ENCODE data around the gene POLE2. TPM values are rescaled to one million over a fixed set of nuclear protein-coding genes. Genes with fewer than 3 reads are reported as not detected.
"Not testable (repeated sequence)": the region's sequence is repeated elsewhere in the genome, so short reads cannot be mapped to it uniquely, and the experiment has no call there.

POLE2 gene
- total RNA-seq, 1 donor from 2014 or later: 0.69 TPM

- Histone ChIP-seq H3K27me3 (ENCODE audit: low read depth) (no peaks in the 10 kb centered on the region), H3K4me3 (no peak overlapping the region), H3K27ac (replicated peaks) (no peak overlapping the region), H3K9me3 (replicated peaks) (no peaks in the 10 kb centered on the region), H3K4me1 (no peaks in the 10 kb centered on the region), H3K36me3 (no peaks in the 10 kb centered on the region)
- no peak for DNase-seq
- intact Hi-C loops (cut with micrococcal nuclease): no loop called here
- no peak for TF ChIP-seq CTCF (IDR thresholded peaks at IDR 0.05; ENCODE audit: borderline replicate concordance)
Observed at GRCh38 chr14:49677643-49678042, 10.4 kb downstream of the POLE2 start.

- intact Hi-C loops (cut with micrococcal nuclease): no loop called here
- H3K36me3 ChIP-seq: no peaks in the 10 kb centered on the region
- DNase-seq: no peak
- H3K27me3 ChIP-seq (ENCODE audit: low read depth): no peaks in the 10 kb centered on the region
- TF ChIP-seq CTCF (IDR thresholded peaks at IDR 0.05; ENCODE audit: borderline replicate concordance): no peak
- H3K4me1 ChIP-seq: no peaks in the 10 kb centered on the region
- no peaks in the 10 kb centered on the region for H3K9me3 ChIP-seq (replicated peaks)
- no peak overlapping the region for H3K4me3 ChIP-seq
- H3K27ac ChIP-seq (replicated peaks): no peak overlapping the region
Observed at GRCh38 chr14:49673586-49673985, 14.4 kb downstream of the POLE2 start.

- no peaks in the 10 kb centered on the region for H3K4me1 ChIP-seq
- H3K4me3 ChIP-seq: no peak overlapping the region
- TF ChIP-seq CTCF (IDR thresholded peaks at IDR 0.05; ENCODE audit: borderline replicate concordance): no peak
- H3K27me3 ChIP-seq (ENCODE audit: low read depth): no peaks in the 10 kb centered on the region
- intact Hi-C loops (cut with micrococcal nuclease): no loop called here
- no peak for DNase-seq
- no peaks in the 10 kb centered on the region for H3K9me3 ChIP-seq (replicated peaks)
- H3K36me3 ChIP-seq: no peaks in the 10 kb centered on the region
- H3K27ac ChIP-seq (replicated peaks): no peak overlapping the region
Observed at GRCh38 chr14:49670475-49670874, 17.5 kb downstream of the POLE2 start.

GRCh38 chr14:49659526-49660455, 28.2 kb downstream of the POLE2 start:
- H3K9me3 ChIP-seq (replicated peaks): no peaks in the 10 kb centered on the region
- intact Hi-C loops (cut with micrococcal nuclease): no loop called here
- no peaks in the 10 kb centered on the region for H3K27me3 ChIP-seq (ENCODE audit: low read depth)
- H3K4me1 ChIP-seq: no peaks in the 10 kb centered on the region
- no peak overlapping the region for H3K4me3 ChIP-seq
- TF ChIP-seq CTCF (IDR thresholded peaks at IDR 0.05; ENCODE audit: borderline replicate concordance): no peak
- H3K36me3 ChIP-seq: no peaks in the 10 kb centered on the region
- DNase-seq: no peak
- H3K27ac ChIP-seq (replicated peaks): no peak overlapping the region

GRCh38 chr14:49657500-49657899, 30.5 kb downstream of the POLE2 start:
- H3K9me3 ChIP-seq (replicated peaks); H3K4me1 ChIP-seq; DNase-seq; H3K36me3 ChIP-seq; H3K4me3 ChIP-seq; intact Hi-C loops (cut with micrococcal nuclease); H3K27me3 ChIP-seq (ENCODE audit: low read depth); H3K27ac ChIP-seq (replicated peaks): not testable (repeated sequence)

GRCh38 chr14:49654511-49654910, 33.5 kb downstream of the POLE2 start:
- H3K27ac ChIP-seq (replicated peaks): no peak overlapping the region
- H3K36me3 ChIP-seq: no peaks in the 10 kb centered on the region
- no peak for DNase-seq
- H3K4me1 ChIP-seq: no peaks in the 10 kb centered on the region
- H3K9me3 ChIP-seq (replicated peaks): no peaks in the 10 kb centered on the region
- no peak overlapping the region for H3K4me3 ChIP-seq
- intact Hi-C loops (cut with micrococcal nuclease): no loop called here
- H3K27me3 ChIP-seq (ENCODE audit: low read depth): no peaks in the 10 kb centered on the region
- no peak for TF ChIP-seq CTCF (IDR thresholded peaks at IDR 0.05; ENCODE audit: borderline replicate concordance)

Measured in left ventricle myocardium inferior (tissue), 1 donor.